HG03045 (cell line): ENCODE data around the gene CCSAP.
"Not testable (repeated sequence)": the region's sequence is repeated elsewhere in the genome, so short reads cannot be mapped to it uniquely, and the experiment has no call there.

Experiments used
- ATAC-seq: cut with Tn5 transposase; IDR thresholded peaks from one replicate; pipeline ENCODE4 v1.9.1; 2021; ENCODE audit warnings: mild to moderate bottlenecking, moderate library complexity; ENCODE audit not compliant: unreplicated experiment

The CCSAP gene

GRCh38 chr1:229327765-229328164 lies 15.1 kb downstream of the CCSAP start:
- not testable (repeated sequence) for ATAC-seq

DNA sequence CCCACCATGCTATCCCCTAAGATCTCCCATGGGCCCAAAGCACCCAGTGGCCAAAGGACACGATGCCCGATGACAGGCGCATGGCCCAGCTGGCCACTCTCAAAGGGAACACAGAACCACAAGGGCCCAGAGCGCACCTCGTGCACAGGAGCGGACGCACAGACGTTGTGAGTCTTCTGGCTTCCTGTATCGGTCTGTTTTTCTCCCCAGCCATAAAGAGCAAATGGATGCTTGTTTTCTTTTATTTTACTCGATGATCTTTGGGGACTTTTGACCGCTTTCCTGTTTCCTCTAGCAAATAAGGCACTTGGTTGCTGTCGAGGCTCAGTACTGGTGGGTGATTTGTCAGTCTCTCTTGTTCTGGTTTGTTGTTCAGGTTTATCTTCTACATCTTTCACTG lies 16.2 kb downstream of the CCSAP start:
- ATAC-seq = no peak

DNA sequence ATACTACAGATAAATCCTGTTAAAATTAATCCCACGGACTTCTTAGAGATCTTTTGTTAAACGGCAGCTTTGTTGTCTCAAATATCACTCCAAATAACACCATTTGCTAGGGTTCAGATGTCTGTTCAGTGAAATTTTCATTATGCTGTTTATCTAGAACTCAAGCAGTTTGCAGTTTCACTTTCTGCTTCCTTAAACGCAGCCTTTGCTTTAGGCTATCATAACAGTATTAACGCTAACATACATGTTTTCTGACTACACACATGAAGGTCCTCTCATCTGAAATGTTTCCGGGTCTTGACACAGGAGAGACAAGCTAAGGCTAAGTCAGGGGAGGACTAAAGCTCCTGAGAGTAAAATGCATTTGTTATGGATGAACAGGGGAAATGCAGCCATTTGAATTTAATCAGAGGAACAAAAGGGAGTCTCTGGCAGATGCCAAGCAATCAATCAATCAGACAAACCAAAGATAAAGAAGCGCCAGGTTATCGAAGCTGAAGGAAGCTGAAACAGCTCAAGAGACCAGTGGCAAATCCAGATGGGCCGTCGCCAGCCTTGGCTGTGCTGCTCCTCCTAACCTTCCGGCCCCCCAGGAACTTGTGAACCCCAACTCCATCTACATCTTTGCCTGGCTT lies 16.9 kb downstream of the CCSAP start:
- ATAC-seq = no peak

DNA sequence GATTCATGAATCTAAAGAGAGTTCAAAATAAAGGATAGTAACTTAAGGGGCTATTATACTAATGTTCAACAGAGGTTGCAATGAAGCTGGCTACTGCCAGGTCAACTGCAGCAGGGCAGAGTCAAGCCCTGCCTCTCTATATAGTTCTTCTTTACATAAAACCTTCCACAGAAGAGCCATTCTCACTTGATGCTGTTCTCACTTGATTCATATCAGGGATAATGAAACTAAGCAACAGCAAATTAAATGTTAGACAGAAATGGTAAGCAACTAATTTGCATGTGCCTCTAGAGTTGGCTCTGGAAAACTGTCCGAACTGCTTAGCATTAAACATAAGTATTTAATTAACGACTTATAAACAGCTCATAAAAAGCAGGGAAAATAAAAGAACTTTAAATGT lies 17.4 kb downstream of the CCSAP start:
- ATAC-seq = no peak

GRCh38 chr1:229323885-229324553 lies 18.8 kb downstream of the CCSAP start:
- ATAC-seq = no peak

DNA sequence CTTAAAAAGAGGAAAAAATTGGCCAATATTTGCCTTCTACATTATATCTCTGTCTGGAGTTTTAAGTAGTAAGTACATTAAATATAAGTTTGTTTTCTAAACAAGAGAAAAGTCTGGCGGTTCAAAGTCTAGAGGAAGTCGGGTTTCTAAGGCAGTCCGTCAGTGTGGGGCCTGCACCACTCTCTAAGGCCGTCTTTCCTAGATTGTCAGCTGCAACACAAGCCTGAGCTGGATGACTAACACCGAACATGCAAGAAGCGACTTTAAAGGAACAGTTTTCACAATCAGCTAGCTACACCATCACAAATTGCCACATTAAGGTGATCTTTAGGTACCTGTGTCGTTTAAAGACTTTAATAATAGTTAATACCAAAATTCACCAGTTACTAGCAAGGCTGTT lies 19.6 kb downstream of the CCSAP start:
- no peak for ATAC-seq

DNA sequence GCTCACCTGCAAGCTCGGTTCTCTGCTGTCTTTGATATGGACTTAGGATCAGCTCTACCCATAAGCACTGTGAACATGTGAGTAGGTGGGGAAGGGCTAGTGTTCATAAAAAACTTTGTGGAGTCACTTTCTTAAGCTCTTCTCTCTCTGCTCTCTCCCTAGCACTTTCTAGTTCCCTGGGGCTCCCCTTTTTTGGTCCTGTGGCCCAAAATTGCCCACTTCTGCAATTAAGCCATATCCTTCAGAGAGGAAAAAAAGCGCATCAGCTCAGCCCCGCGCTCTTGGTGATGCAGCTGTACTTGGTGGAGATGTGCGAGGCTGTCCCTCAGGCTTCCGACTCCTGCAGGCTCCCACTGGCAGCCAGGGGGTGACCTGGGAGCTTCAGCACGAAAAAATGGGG lies 23.4 kb downstream of the CCSAP start:
- ATAC-seq = no peak

- ATAC-seq = no peak
These were observed 24.8 kb downstream of the CCSAP start for GRCh38 chr1:229318056-229318455.

DNA sequence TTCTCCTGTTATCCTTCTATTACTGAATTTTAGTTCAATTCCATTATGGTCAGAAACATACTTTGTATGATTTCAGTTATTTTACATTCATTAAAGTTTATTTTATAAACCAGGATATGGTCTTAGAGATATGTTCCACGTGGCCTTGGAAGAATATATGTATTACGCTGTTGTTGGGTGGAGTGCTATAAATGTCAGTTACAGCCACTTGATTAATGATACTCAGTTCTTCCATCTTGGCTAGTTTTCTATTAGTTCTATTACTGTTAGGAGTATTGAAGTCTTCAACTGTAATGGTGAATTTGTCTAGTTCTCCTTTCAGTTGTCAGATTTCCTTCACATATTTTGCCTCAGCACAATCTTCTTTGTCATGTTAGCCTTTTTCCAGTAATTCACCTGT lies 26.7 kb downstream of the CCSAP start:
- ATAC-seq = no peak

GRCh38 chr1:229310833-229311232 lies 32.0 kb downstream of the CCSAP start:
- no peak for ATAC-seq

DNA sequence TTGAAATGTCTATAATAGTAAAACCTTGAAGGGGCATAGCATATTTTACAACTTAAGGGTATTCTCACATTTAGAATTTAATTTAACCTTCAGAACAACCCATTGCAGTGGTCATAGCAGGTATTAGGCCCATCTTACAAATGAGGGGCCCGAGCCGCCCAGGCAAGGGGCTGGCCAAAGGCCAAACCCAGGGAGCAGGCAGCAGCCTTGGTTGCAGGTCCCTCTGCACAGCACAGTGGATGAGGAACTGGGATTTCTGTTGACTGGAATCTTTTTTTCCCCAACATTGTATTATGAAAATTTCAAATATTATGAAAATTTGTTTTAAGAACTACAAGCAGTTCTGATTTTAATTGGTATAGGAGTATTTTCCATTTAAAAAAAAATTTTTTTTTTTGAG lies 33.2 kb downstream of the CCSAP start:
- no peak for ATAC-seq

- ATAC-seq = no peak
These were observed 33.8 kb downstream of the CCSAP start for GRCh38 chr1:229309074-229309473.

DNA sequence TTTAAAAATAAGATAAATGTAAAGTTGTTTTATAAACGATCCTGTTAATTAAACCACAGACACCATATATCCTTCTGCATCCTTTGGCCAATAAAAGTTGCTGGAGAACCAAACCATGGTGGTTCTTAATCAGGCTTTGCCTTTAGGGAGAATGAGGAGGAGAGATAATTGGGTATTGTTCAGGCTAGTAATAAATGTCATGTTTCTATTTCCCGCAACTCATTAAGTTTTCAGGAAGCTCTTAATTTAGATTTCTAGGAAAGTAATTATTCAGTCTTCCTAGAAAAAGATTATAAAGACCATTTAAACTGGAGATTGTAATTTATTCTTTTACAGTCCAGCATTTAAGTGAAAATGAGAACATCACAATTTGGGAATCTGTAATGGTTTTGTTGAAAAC lies 37.5 kb downstream of the CCSAP start:
- no peak for ATAC-seq

DNA sequence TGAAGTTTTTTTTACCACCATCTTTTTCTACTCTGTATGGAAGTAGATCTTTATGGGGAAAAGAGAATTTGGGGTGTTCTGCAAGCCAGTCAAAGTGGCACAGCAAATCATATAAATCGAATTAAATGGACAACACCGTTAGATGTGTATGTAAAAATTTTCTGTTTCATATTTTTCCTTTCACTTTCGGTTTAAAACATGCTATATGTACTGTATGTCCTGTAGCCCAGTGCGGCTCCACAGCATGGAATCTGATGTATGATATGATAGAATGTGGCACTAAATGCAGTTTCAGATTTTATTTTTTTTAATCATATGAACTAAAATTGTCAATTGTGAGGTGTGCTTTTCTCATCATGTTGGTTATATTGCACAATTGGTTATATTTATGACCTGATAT lies 39.0 kb downstream of the CCSAP start:
- ATAC-seq = no peak

GRCh38 chr1:229302740-229303139 lies 40.1 kb downstream of the CCSAP start:
- no peak for ATAC-seq

DNA sequence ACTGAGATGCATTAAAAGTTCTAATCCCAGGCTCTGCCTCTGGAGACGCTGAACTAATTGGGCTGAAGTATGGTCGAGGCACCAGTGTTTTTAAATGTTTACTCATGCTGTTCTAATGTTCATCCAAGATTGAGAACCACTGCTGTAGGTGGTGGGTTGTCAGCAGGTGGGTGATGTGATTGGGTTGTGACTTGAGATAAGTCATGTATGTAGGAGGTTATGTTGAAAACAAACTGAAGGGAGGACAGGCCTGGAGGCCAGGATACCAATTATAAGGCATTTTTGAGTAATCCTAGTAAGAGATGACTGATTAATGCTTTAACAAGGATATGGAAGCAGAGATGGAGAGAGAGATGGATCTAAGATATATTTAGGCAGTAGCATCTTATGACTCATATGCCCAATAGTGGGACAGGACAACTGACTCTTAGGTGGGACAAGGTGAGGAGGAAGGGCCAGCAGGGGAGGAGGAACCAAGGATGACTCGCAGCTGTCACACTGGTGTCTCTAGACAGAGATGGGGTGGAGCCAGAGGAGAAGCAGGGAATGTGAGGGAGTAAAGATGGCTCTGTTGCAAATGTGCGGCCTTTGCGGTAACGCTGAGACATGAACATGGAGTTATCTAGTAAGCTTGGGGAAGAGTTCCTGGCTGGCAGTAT lies 42.6 kb downstream of the CCSAP start:
- no peak for ATAC-seq

GRCh38 chr1:229298887-229299503 lies 43.9 kb downstream of the CCSAP start:
- no peak for ATAC-seq

GRCh38 chr1:229298420-229298819 lies 44.4 kb downstream of the CCSAP start:
- no peak for ATAC-seq

DNA sequence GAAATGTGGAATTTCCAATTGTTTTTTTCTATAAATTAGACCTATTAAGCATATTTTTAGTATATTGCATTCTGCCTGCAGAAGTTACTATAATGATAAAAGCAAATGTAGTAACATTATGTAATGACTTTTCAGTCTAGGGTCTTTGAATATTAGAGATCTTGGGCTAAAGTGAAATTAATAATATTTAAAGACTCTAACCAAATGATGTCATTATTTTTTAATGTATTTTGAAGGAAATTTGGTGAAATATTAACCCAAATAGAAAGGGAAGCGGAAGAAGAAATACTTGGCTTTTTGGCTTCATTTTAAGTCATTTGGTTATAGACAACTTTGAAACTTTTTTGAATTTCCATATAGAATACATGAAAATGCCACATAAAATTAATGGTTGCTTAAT lies 45.1 kb downstream of the CCSAP start:
- ATAC-seq = no peak

DNA sequence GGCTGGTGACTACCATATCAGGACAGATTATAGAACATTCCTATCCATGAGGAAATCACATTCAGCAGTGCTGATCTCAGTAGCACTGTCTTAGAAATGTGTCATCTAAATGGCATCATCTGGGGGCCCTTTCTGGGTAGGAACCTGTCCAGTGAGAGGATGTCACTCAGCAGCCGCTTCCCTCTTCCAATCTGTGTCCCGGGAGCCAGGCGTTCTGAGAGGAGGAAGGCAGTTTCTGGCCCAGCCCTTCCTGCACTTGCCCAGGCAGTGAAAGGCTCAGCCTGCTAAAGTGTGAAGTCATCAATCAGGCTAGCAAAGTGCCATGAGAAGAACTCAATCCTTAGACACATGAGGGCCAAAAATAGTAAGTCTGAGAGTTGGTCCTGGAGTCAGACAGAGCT lies 46.3 kb downstream of the CCSAP start:
- no peak for ATAC-seq

GRCh38 chr1:229295745-229296144 lies 47.1 kb downstream of the CCSAP start:
- no peak for ATAC-seq
